WTC11 (cell line): ENCODE measurements around the gene ARHGAP30. TPM values are rescaled to one million over a fixed set of nuclear protein-coding genes. Genes with fewer than 3 reads are reported as not detected.

Experiments
- ATAC-seq: fragments of 200-7000 bp; cut with Tn5 transposase; 2 replicates; pipeline ENCODE4 v1.10.0; 2021; ENCODE audit warnings: mild to moderate bottlenecking, moderate library complexity
- CTCF ChIA-PET: fragments of 300-600 bp; sonication (Branson Sonifier 250); formaldehyde crosslinking; loops from one replicate; lab custom pipeline; 2021; ENCODE audit warnings: antibody characterized with exemption; lab: Charles Lee
- POLR2A ChIA-PET: fragments of 350-600 bp; sonication (Branson Sonifier 250); formaldehyde crosslinking; loops from one replicate; lab custom pipeline; 2021; ENCODE audit warnings: antibody characterized with exemption; lab: Charles Lee
- DNase-seq: peaks from one replicate; pipeline ENCODE4 v3.0.0; 2021; ENCODE audit warnings: low spot score
- H3K27ac Mint-ChIP-seq: 2 replicates; pipeline ENCODE4 v1.8.0; 2021; ENCODE audit warnings: mixed read lengths
- H3K27me3 Mint-ChIP-seq: 2 replicates; pipeline ENCODE4 v1.8.0; 2021; ENCODE audit warnings: low read depth, mild to moderate bottlenecking, moderate library complexity, mixed read lengths
- H3K36me3 Mint-ChIP-seq: 2 replicates; pipeline ENCODE4 v1.8.0; 2021; ENCODE audit warnings: mixed read lengths
- H3K4me1 Mint-ChIP-seq: 2 replicates; pipeline ENCODE4 v1.8.0; 2022; ENCODE audit warnings: mixed read lengths
- H3K4me3 Mint-ChIP-seq: 2 replicates; pipeline ENCODE4 v1.8.0; 2021; ENCODE audit warnings: mild to moderate bottlenecking, moderate library complexity, mixed read lengths
- H3K9me3 Mint-ChIP-seq: 2 replicates; pipeline ENCODE4 v1.8.0; 2021; ENCODE audit warnings: mixed read lengths
- ARID4B ChIP-seq: sonication (generic); formaldehyde crosslinking; IDR thresholded peaks from 2 replicates; pipeline ENCODE4 v1.8.0; 2023; ENCODE audit warnings: missing genetic modification reagents, mild to moderate bottlenecking, borderline replicate concordance
- CBFB ChIP-seq: sonication (generic); formaldehyde crosslinking; IDR thresholded peaks from 2 replicates; pipeline ENCODE4 v1.8.1; 2022; ENCODE audit warnings: mild to moderate bottlenecking, low read depth, missing genetic modification reagents
- CREM ChIP-seq: sonication (generic); formaldehyde crosslinking; IDR thresholded peaks from 2 replicates; pipeline ENCODE4 v1.8.1; 2022; ENCODE audit warnings: mild to moderate bottlenecking, missing genetic modification reagents, moderate library complexity
- E2F5 ChIP-seq: sonication (generic); formaldehyde crosslinking; IDR thresholded peaks from 2 replicates; pipeline ENCODE4 v1.8.1; 2022; ENCODE audit warnings: mild to moderate bottlenecking, moderate library complexity, missing genetic modification reagents
- EMX1 ChIP-seq: fragments of 250-450 bp; sonication (Bioruptor Pico); IDR thresholded peaks from 2 replicates; pipeline ENCODE4 v1.8.0; 2021; ENCODE audit warnings: mild to moderate bottlenecking
- ERG ChIP-seq: fragments of 250-450 bp; sonication (Bioruptor Pico); IDR thresholded peaks from 2 replicates; pipeline ENCODE4 v1.8.0; 2021; ENCODE audit warnings: mild to moderate bottlenecking
- MAX ChIP-seq: sonication (generic); formaldehyde crosslinking; IDR thresholded peaks from 2 replicates; pipeline ENCODE4 v1.8.0; 2022; ENCODE audit warnings: mild to moderate bottlenecking, missing genetic modification reagents
- MLX ChIP-seq: sonication (generic); formaldehyde crosslinking; IDR thresholded peaks from 2 replicates; pipeline ENCODE4 v1.8.1; 2023; ENCODE audit warnings: mild to moderate bottlenecking, missing genetic modification reagents, moderate library complexity
- NFE2L1 ChIP-seq: sonication (generic); formaldehyde crosslinking; IDR thresholded peaks from 2 replicates; pipeline ENCODE4 v1.8.1; 2023; ENCODE audit warnings: missing genetic modification reagents
- NR2C2 ChIP-seq: sonication (generic); formaldehyde crosslinking; IDR thresholded peaks from 2 replicates; pipeline ENCODE4 v1.8.0; 2022; ENCODE audit warnings: mild to moderate bottlenecking, missing genetic modification reagents
- STAT6 ChIP-seq: sonication (generic); formaldehyde crosslinking; conservative IDR thresholded peaks from 2 replicates; pipeline ENCODE4 v1.8.1; 2023; ENCODE audit warnings: mild to moderate bottlenecking, low read depth, missing genetic modification reagents, moderate library complexity
- TEAD1 ChIP-seq: sonication (generic); formaldehyde crosslinking; IDR thresholded peaks from 2 replicates; pipeline ENCODE4 v1.8.0; 2022; ENCODE audit warnings: mild to moderate bottlenecking, missing genetic modification reagents
- USF1 ChIP-seq: sonication (generic); formaldehyde crosslinking; IDR thresholded peaks from 2 replicates; pipeline ENCODE4 v1.8.0; 2022; ENCODE audit warnings: mild to moderate bottlenecking, missing genetic modification reagents
- ZMAT4 ChIP-seq: fragments of 250-450 bp; sonication (Bioruptor Pico); IDR thresholded peaks from 2 replicates; pipeline ENCODE4 v1.9.0; 2021; ENCODE audit warnings: mild to moderate bottlenecking
- ZNF219 ChIP-seq: sonication (generic); formaldehyde crosslinking; IDR thresholded peaks from 2 replicates; pipeline ENCODE4 v1.8.0; 2023; ENCODE audit warnings: missing genetic modification reagents, mild to moderate bottlenecking, borderline replicate concordance
- total RNA-seq: library from RNA; stranded (reverse); gene quantifications from 3 replicates; pipeline ENCODE4 v1.2.3, GENCODE V29; 2021

ARHGAP30 gene
- total RNA-seq, 1 experiment from 2014 or later: 0.52 TPM

- Mint-ChIP-seq H3K36me3 (peaks cover 54% of the 10 kb centered on the region), H3K9me3 (peaks cover 26% of the 10 kb centered on the region)
Measured at GRCh38 chr1:161044535-161044907, 25.2 kb downstream of the ARHGAP30 start.

GRCh38 chr1:161039546-161039945 is 30.1 kb downstream of the ARHGAP30 start:
- POLR2A ChIA-PET: interaction anchor here (1.6 to 2.2 kb wide), 2 partner anchors 18 to 49 kb away, joined by 11 to 20 read pairs; partner anchors contain the start of gene F11R
- Mint-ChIP-seq H3K4me3 (peak overlapping the region; percentile 63), H3K27me3 (no peaks in the 10 kb centered on the region), H3K36me3 (peaks cover 39% of the 10 kb centered on the region), H3K9me3 (no peaks in the 10 kb centered on the region), H3K27ac (peak overlapping the region; percentile 92; the same call in 1 of the 2 replicates), H3K4me1 (peaks cover 41% of the 10 kb centered on the region)
- ATAC-seq: no peak
- no peak for DNase-seq
- TF ChIP-seq EMX1 (CRISPR knock-in tag) (no peak), MLX (no peak)
- CTCF ChIA-PET: interaction anchor here (0.7 to 5.9 kb wide), 10 partner anchors 8 to 262 kb away, joined by 3 to 47 read pairs (median 7); partner anchors contain the start of genes F11R, KLHDC9 and NECTIN4

More at GRCh38 chr1:161044535-161044907, 25.2 kb downstream of the ARHGAP30 start:
- ATAC-seq: no peak
- TF ChIP-seq ZMAT4: no peak
- TF ChIP-seq, all 79 proteins: peak for 0
- peaks cover 24% of the 10 kb centered on the region for H3K4me1 Mint-ChIP-seq
- peak overlapping the region; percentile 97 for H3K4me3 Mint-ChIP-seq
- CTCF ChIA-PET: interaction anchor here (0.6 to 2.7 kb wide), 10 partner anchors 10 to 90 kb away, joined by 3 to 26 read pairs (median 8); partner anchors contain the start of genes F11R, ITLN2 and KLHDC9
- no peak for DNase-seq
- POLR2A ChIA-PET: interaction anchor here (0.8 to 3.0 kb wide), 6 partner anchors 24 to 53 kb away, joined by 3 to 24 read pairs (median 8); partner anchors contain the start of genes ARHGAP30 and F11R
- peak overlapping the region; percentile 90 for H3K27ac Mint-ChIP-seq
- H3K27me3 Mint-ChIP-seq: peaks cover 32% of the 10 kb centered on the region

- Mint-ChIP-seq H3K27ac (peak overlapping the region; percentile 92), H3K4me1 (peaks cover 38% of the 10 kb centered on the region), H3K36me3 (peaks cover 39% of the 10 kb centered on the region), H3K27me3 (no peaks in the 10 kb centered on the region), H3K4me3 (peak overlapping the region; percentile 86), H3K9me3 (no peaks in the 10 kb centered on the region)
- no peak for DNase-seq
- ATAC-seq: no peak
- ChIA-PET POLR2A (interaction anchor here (1.0 to 2.2 kb wide), 3 partner anchors 18 to 49 kb away, joined by 3 to 20 read pairs (median 11); partner anchors contain the start of gene F11R), CTCF (interaction anchor here (0.6 to 5.9 kb wide), 18 partner anchors 9 to 262 kb away, joined by 3 to 47 read pairs (median 5); partner anchors contain the start of genes F11R, KLHDC9 and NECTIN4)
- TF ChIP-seq E2F5: no peak
- no peak for TF ChIP-seq USF1 (CRISPR knock-in tag)
- TF ChIP-seq ZNF219 (CRISPR knock-in tag): no peak
- TF ChIP-seq ARID4B (CRISPR knock-in tag): no peak
- TF ChIP-seq ERG (CRISPR knock-in tag): no peak
- no peak for TF ChIP-seq CREM
- no peak for TF ChIP-seq STAT6 (CRISPR knock-in tag)
- no peak for TF ChIP-seq CBFB (CRISPR knock-in tag)
- no peak for TF ChIP-seq TEAD1 (CRISPR knock-in tag)
- no peak for TF ChIP-seq MAX (CRISPR knock-in tag)
- TF ChIP-seq NFE2L1: no peak
- TF ChIP-seq NR2C2: no peak
Measured at GRCh38 chr1:161039154-161039545, 30.5 kb downstream of the ARHGAP30 start.
